NCI-H510A treated with DMSO at 0.1 percent for 48 hours (cell line): ENCODE measurements around the gene NFATC4.
"Not testable (repeated sequence)": the region's sequence is repeated elsewhere in the genome, so short reads cannot be mapped to it uniquely, and the experiment has no call there.

Experiments
- DNase-seq: peaks from one replicate; lab custom pipeline; 2025; lab: John Stamatoyannopoulos, UW

NFATC4 gene

GRCh38 chr14:24339284-24340151 lies 28.5 kb upstream of the NFATC4 start, which contains the start of gene RIPK3:
TSS of gene RIPK3 (minus strand) at chr14:24339991. CDS start at chr14:24339826, 165 bp downstream.
- DNase-seq = peak; percentile 68

DNA sequence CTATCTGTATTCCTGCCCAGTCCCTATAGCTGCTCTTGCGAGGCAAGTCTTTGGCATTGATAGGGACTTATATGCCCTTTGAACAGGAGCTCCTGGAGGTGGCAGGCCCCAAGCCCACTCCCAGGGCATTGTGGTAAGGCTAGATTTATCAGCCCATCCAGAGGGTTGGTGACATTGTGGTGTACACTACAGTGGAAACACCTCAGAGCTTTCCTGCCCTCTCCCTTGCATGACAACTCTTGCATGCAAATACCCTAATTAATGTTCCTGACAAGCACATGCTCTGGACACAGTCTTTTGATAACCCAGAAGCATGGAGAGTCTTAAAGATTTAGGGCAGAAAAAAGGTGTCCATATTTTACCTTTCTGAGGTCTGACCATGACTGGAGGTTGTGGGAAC lies 27.4 kb upstream of the NFATC4 start:
- no peak for DNase-seq

DNA sequence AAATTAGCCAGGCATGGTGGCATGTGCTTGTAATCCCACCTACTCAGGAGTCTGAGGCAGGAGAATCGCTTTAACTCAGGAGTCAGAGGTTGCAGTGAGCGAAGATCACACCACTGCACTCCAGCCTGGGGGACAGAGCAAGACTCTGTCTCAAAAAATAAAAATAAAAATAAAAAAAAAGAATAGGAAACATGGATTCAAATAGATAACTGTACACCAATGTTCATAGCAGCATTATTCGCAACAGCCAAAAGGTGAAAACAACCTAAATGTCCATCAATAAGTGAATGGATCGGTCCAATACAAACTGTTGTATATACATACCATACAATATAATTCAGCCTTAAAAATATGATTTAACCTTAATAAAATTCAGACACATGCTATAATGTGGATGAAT lies 25.1 kb upstream of the NFATC4 start:
- no peak for DNase-seq

DNA sequence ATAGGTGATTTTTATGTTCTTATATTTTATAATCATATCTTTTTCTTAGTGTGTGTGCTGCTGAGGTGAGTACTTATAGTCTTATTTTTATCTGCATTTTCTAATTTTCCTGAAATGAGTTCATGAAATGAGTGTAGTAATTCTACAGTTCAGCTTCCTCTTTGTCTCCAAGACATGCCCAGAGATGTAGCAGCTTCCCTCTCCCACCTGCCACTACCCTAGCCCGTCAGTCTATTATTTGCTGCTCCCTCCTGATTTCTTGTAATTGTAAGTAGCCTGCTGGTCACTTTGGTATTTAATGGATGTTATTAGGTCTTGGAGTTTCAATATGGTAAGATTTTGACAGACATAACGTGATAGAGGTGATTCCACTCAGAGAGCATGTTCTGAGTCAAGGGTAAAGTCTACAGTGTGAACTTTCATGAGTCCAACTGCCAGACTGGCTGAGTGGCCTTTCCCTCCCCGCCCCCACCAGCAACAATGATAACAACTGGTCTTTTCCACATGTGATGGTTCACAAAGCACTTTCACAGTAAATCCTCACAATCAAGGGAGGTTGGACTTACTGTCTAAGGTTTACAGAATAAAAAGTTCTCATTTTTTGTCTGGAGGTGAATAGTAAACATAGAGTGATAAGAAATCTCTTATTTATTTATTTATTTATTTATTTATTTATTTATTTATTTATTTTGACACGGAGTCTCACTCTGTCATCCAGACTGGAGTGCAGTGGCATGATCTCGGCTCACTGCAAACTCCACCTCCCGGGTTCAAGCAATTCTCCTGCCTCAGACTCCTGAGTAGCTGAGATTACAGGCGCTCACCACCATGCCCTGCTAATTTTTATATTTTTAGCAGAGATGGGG lies 24.0 kb upstream of the NFATC4 start:
- no peak for DNase-seq

DNA sequence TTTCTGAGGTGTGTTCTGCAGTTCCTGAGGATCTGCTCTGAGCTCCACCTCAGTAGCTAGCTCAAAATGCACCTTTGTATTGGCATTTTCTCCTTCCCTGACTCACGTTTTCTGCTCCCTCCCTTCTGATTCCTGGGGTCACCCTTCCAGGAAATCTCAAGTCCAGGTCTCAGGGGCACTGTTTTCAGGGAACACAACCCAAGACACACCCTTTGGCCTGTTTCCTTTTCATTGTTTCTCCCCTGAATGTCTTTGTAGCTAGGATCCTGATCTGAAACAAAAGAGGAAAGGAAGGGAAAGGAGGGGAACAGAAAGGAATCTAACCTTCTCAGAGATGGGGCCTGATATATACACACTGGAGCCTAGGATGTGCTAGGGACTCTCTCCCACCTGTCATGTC lies 20.9 kb upstream of the NFATC4 start:
- DNase-seq = no peak

- no peak for DNase-seq
Observed at GRCh38 chr14:24348186-24348585, 19.8 kb upstream of the NFATC4 start.

DNA sequence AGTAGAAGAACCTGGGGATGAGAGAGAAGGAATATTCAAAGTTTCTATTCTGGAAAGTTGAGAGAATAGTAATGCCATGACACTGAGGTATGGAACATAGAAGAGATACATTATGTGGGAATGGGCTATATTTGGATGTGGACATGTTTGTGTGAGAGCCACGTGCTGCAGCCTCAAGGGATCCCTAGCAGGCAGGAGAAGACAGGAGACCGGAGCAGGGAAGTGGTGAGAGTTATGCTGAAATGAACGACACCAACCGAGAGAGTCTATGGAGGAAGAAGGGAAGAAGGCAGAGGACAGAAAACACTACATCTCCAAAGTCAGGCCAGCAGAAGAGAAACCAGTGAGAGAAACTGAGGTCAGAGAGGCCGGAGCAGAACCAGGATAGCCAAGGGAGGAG lies 18.2 kb upstream of the NFATC4 start:
- no peak for DNase-seq

DNA sequence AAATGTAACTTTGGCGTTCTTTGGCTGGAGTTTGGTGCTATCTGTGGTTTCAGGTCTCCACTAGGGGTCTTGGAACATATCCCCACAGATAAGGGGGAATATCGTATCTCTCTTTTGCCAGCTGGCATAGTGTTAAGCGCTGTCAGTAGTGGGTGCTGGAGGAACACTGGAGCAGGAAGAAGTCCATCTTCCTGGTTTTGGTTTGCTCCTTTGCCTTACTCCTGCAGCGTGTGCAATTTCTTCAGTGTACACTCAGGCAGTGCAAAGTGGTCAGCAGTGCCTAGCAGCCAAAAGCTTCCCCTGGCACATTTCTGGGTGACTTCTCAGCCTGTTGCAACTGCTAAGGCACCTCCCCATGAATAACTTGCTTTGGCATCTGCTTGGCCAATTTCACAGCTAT lies 16.5 kb upstream of the NFATC4 start:
- peak; percentile 18 for DNase-seq

- DNase-seq = no peak
Observed at GRCh38 chr14:24353559-24354481, 14.2 kb upstream of the NFATC4 start.

DNA sequence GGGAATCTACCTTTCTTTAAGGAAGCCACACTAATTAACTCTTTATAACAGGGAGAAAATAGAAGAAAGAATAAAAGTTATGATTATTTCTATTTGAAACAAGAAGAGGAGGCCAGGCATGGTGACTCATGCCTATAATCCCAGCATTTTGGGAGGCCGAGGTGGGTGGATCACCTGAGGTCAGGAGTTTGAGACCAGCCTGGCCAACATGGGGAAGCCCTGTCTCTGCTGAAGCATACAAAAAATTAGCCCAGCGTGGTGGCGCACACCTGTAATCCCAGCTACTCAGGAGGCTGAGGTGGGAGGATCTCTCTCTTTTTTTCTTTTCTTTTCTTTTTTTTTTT lies 13.5 kb upstream of the NFATC4 start:
- not testable (repeated sequence) for DNase-seq

DNA sequence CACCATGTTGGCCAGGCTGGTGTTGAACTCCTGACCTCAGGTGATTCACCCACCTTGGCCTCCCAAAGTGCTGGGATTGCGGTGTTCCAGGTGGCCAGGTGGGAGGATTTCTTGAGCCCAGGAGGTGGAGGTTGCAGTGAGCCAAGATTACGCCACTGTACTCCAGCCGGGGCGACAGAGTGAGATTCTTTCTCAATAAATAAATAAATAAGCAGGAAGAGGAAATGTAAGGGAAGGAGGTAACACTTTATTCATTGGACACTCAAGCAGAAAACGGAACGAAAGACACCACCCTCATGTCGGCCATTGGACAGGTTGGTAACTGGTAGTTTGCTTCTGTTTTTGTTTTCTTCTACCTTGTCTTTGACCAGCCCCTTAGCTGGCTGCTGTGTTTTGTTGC lies 13.0 kb upstream of the NFATC4 start:
- DNase-seq = no peak

- no peak for DNase-seq
Observed at GRCh38 chr14:24356208-24356607, 11.8 kb upstream of the NFATC4 start.

GRCh38 chr14:24360281-24360680 lies 7.7 kb upstream of the NFATC4 start:
- no peak for DNase-seq

- no peak for DNase-seq
Observed at GRCh38 chr14:24361326-24361725, 6.7 kb upstream of the NFATC4 start.

GRCh38 chr14:24362241-24362960 lies 5.6 kb upstream of the NFATC4 start:
- no peak for DNase-seq

DNA sequence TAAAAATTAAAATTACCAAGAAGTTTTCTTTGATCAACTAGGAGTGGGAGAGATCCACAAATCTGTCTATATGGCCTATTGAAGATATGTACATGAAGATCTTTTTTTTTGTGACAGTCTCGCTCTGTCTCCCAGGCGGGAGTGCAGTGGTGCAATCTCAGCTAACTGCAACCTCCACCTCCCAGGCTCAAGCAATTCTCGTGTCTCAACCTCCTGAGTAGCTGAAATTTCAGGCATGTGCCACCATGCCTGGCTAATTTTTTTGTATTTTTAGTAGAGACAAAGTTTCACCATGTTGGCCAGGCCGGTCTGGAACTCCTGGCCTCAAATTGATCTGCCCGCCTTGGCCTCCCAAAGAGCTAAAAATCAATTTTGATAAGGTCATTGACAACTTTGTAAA lies 4.6 kb upstream of the NFATC4 start:
- no peak for DNase-seq

DNA sequence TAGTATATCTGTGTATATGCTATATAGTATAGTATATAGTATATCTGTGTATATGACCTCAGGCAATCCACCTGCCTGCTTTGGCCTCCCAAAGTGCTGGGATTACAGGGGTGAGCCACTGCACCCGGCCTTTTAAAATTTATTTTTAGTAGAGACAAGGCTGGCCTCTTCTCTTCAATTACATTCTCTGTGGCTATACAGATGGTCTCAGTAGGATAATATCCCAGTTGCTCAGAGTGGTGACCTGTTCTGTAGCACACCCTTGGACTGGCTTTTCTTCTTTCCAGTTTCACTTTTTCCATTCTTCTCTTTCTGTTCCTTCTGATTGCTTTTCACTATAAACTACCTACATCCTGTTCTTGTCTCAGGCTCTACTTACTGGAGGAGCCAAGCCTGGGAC lies 3.1 kb upstream of the NFATC4 start:
- no peak for DNase-seq

GRCh38 chr14:24365600-24366412 lies 2.2 kb upstream of the NFATC4 start:
- peak; percentile 90 for DNase-seq

DNA sequence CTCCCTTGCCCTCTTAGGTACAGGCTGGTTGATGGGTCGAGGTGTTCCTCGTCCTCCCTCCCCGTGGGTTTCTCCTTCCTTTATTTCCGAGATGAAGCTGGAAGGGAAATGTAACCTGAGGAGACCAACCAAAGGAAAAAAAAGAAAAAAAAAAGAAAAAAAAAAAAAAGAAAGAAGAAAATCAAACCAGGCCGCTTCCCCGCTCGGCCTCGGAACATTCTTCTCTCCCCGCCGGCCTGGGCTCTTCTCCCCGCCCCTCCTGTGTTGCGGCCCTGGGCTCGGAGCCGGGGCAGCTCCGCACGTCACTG lies 1.6 kb upstream of the NFATC4 start:
- DNase-seq = no peak

DNA sequence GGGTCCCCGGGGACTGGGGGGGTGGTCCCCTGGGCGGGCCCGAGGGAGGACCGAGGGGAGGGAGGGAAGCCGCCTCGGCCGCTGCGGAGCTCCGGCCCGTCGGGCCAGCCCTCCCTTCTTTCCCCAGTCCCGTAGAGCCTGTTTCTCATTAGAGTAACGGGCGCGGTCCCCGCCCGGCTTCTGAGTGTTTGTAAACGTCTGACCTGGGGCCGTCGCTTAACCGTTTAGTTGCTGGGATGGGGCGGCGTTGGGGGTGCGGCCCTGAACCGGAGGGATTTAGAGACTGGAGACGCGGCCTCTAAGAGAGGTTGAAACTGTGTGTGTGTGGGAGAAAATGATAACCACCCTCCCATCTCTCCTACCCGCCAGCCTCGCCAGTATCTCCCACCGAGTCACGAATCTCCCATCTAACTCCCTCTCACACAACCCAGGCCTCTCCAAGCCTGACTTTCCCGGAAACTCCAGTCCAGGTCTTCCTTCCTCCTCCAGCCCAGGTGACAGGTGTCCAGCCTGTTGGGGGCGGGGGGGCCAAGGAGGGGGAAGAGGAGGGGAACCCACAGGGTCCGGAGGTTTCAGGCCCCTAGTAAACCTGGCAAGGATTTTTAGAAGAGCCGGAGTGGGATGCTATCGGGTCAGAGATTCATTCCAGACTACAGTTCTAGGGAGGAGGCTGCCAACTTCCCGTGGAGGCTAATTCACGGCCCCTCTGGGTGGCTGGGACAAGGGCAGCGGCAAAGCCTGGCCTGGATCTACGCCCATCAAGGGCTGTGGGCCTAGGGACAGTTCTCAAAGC lies 1.1 kb upstream of the NFATC4 start:
- peak; percentile 98 for DNase-seq
